SK-N-SH treated with all-trans-retinoic acid at 6 μM for 48 hours (cell line): ENCODE measurements around the gene FOXO3.

ENCODE experiments used
- ARNTL ChIP-seq: fragments of 450-650 bp; formaldehyde crosslinking; IDR thresholded peaks from 2 replicates; pipeline ENCODE4 v1.5.0; 2020; ENCODE audit warnings: low read depth, mild to moderate bottlenecking, moderate library complexity, borderline replicate concordance
- BACH2 ChIP-seq: fragments of 250-450 bp; sonication (Bioruptor Pico); IDR thresholded peaks from 2 replicates; pipeline ENCODE4 v1.9.0; 2021; ENCODE audit warnings: mild to moderate bottlenecking, borderline replicate concordance
- CSDC2 ChIP-seq: fragments of 250-450 bp; sonication (Bioruptor Pico); IDR thresholded peaks from 2 replicates; pipeline ENCODE4 v1.5.0; 2020; ENCODE audit warnings: mild to moderate bottlenecking, moderate library complexity
- ESRRG ChIP-seq: fragments of 250-450 bp; sonication (Bioruptor Pico); IDR thresholded peaks from 2 replicates; pipeline ENCODE4 v1.6.1; 2021; ENCODE audit warnings: mild to moderate bottlenecking
- GLIS3 ChIP-seq: fragments of 250-450 bp; sonication (Bioruptor Pico); IDR thresholded peaks from 2 replicates; pipeline ENCODE4 v1.5.0; 2020; ENCODE audit warnings: mild to moderate bottlenecking, moderate library complexity
- PPARA ChIP-seq: fragments of 250-450 bp; sonication (Bioruptor Pico); IDR thresholded peaks from 2 replicates; pipeline ENCODE4 v1.5.0; 2020; ENCODE audit warnings: mild to moderate bottlenecking, borderline replicate concordance
- RARB ChIP-seq: fragments of 250-450 bp; sonication (Bioruptor Pico); IDR thresholded peaks from 2 replicates; pipeline ENCODE4 v1.8.0; 2021; ENCODE audit warnings: mild to moderate bottlenecking, moderate library complexity
- TCF4 ChIP-seq: fragments of 250-450 bp; sonication (Bioruptor Pico); IDR thresholded peaks from 2 replicates; pipeline ENCODE4 v1.8.0; 2021; ENCODE audit warnings: mild to moderate bottlenecking, moderate library complexity, borderline replicate concordance
- ZFP3 ChIP-seq: fragments of 250-450 bp; sonication (Bioruptor Pico); IDR thresholded peaks from 2 replicates; pipeline ENCODE4 v1.5.0; 2020; ENCODE audit warnings: mild to moderate bottlenecking, moderate library complexity
- ZFP30 ChIP-seq: fragments of 450-650 bp; formaldehyde crosslinking; IDR thresholded peaks from 2 replicates; pipeline ENCODE4 v1.5.0; 2022; ENCODE audit warnings: mild to moderate bottlenecking, moderate library complexity
- ZNF565 ChIP-seq: fragments of 450-650 bp; formaldehyde crosslinking; conservative IDR thresholded peaks from 2 replicates; pipeline ENCODE4 v1.5.0; 2020; ENCODE audit warnings: low read depth, mild to moderate bottlenecking, moderate library complexity
- TF ChIP-seq, protein P1 (sequence below): fragments of 250-450 bp; sonication (Bioruptor Pico); IDR thresholded peaks from 2 replicates; pipeline ENCODE4 v1.5.1; 2020; ENCODE audit warnings: low read depth, mild to moderate bottlenecking, moderate library complexity
- TF ChIP-seq, protein P2 (sequence below): fragments of 250-450 bp; sonication (Bioruptor Pico); IDR thresholded peaks from 2 replicates; pipeline ENCODE4 v1.5.1; 2021; ENCODE audit warnings: mild to moderate bottlenecking, moderate library complexity

DNA sequence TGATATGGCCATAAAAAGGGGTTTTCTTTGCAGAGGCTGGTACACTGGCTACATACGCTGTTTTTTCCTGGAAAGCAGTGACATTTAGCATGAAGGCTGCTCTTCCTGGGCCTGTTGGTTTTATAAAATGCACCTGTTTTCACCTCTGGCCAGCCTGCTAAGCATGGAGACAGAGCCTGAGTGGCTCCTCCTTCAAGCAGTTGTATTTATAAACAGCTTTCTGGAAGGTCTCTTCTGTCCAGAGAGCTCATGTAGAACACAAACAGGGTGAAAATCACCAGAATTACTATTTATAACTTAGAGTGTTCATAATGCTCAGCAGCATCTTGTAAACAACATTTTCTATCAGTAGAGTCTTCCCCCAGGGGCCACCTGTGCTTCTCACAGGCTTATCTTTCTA, 109.0 kb downstream of the FOXO3 start:
- no peak for TF ChIP-seq BACH2 (CRISPR knock-in tag)
- no peak for TF ChIP-seq RARB
- no peak for TF ChIP-seq PPARA (CRISPR knock-in tag)
- TF ChIP-seq, protein P1, sequence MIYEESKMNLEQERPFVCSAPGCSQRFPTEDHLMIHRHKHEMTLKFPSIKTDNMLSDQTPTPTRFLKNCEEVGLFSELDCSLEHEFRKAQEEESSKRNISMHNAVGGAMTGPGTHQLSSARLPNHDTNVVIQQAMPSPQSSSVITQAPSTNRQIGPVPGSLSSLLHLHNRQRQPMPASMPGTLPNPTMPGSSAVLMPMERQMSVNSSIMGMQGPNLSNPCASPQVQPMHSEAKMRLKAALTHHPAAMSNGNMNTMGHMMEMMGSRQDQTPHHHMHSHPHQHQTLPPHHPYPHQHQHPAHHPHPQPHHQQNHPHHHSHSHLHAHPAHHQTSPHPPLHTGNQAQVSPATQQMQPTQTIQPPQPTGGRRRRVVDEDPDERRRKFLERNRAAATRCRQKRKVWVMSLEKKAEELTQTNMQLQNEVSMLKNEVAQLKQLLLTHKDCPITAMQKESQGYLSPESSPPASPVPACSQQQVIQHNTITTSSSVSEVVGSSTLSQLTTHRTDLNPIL (CRISPR knock-in tag), result no peak
- TF ChIP-seq CSDC2 (CRISPR knock-in tag), result no peak
- no peak for TF ChIP-seq GLIS3 (CRISPR knock-in tag)
- TF ChIP-seq ZNF565 (CRISPR knock-in tag), result no peak
- TF ChIP-seq ZFP3 (CRISPR knock-in tag), result no peak
- TF ChIP-seq ZFP30 (CRISPR knock-in tag), result no peak
- TF ChIP-seq, protein P2, sequence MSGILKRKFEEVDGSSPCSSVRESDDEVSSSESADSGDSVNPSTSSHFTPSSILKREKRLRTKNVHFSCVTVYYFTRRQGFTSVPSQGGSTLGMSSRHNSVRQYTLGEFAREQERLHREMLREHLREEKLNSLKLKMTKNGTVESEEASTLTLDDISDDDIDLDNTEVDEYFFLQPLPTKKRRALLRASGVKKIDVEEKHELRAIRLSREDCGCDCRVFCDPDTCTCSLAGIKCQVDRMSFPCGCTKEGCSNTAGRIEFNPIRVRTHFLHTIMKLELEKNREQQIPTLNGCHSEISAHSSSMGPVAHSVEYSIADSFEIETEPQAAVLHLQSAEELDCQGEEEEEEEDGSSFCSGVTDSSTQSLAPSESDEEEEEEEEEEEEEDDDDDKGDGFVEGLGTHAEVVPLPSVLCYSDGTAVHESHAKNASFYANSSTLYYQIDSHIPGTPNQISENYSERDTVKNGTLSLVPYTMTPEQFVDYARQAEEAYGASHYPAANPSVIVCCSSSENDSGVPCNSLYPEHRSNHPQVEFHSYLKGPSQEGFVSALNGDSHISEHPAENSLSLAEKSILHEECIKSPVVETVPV, result no peak
- no peak for TF ChIP-seq ARNTL
- TF ChIP-seq ESRRG (CRISPR knock-in tag), result no peak
- no peak for TF ChIP-seq TCF4 (CRISPR knock-in tag)
